ENCODE measurements around the gene SLC6A6. TPM values are rescaled to one million over a fixed set of nuclear protein-coding genes. Genes with fewer than 3 reads are reported as not detected.
A peak's percentile ranks its signal among the peaks of the same experiment; 100 is the strongest.

The SLC6A6 gene
- total RNA-seq, 4 donors from 2014 or later: 34.4 to 166 (median 55.2) TPM

- intact Hi-C loops (cut with DNase I; ENCODE audit: low total_unique reads): no loop called here
- no peak overlapping the region for H3K4me3 ChIP-seq (ENCODE audit: low read depth, poor library complexity, severe bottlenecking)
- DNase-seq (ENCODE audit: low spot score in 2 of 2): no peak
- no peak for TF ChIP-seq POLR2A (IDR thresholded peaks at IDR 0.05)
- 60 to 64% methylated on average over 14 to 15 of the region's 15 CpGs for WGBS, 2 donors
These were observed 32.4 kb upstream of the SLC6A6 start for GRCh38 chr3:14369675-14370669.

GRCh38 chr3:14370720-14371572 is 31.5 kb upstream of the SLC6A6 start:
- no peak for TF ChIP-seq POLR2A (IDR thresholded peaks at IDR 0.05)
- TF ChIP-seq CTCF (IDR thresholded peaks at IDR 0.05): no peak
- no peak overlapping the region for H3K4me3 ChIP-seq (ENCODE audit: low read depth, poor library complexity, severe bottlenecking)
- intact Hi-C loops (cut with DNase I; ENCODE audit: low total_unique reads): no loop called here
- 48 to 64% methylated on average over 14 of the region's 14 CpGs for WGBS, 2 donors
- no peak for DNase-seq (ENCODE audit: low spot score in 2 of 2)

GRCh38 chr3:14371573-14372474 is 30.6 kb upstream of the SLC6A6 start:
- TF ChIP-seq POLR2A (IDR thresholded peaks at IDR 0.05): no peak
- no peak for TF ChIP-seq CTCF (IDR thresholded peaks at IDR 0.05)
- WGBS, 2 donors: 23 to 27% methylated on average over 12 of the region's 12 CpGs
- intact Hi-C loops (cut with DNase I; ENCODE audit: low total_unique reads): no loop called here
- peak; percentile 71 to 93 for DNase-seq (ENCODE audit: low spot score in 2 of 2)
- no peak overlapping the region for H3K4me3 ChIP-seq (ENCODE audit: low read depth, poor library complexity, severe bottlenecking)

- H3K4me3 ChIP-seq (ENCODE audit: low read depth, poor library complexity, severe bottlenecking): no peak overlapping the region
- TF ChIP-seq CTCF (IDR thresholded peaks at IDR 0.05): no peak
- no peak for TF ChIP-seq POLR2A (IDR thresholded peaks at IDR 0.05)
- DNase-seq (ENCODE audit: low spot score in 2 of 2): no peak
- intact Hi-C loops (cut with DNase I; ENCODE audit: low total_unique reads): no loop called here
- WGBS, 2 donors: 59 to 74% methylated on average over 6 of the region's 6 CpGs
These were observed 29.8 kb upstream of the SLC6A6 start for GRCh38 chr3:14372587-14372986.

GRCh38 chr3:14373753-14374376 is 28.5 kb upstream of the SLC6A6 start:
- no peak for TF ChIP-seq POLR2A (IDR thresholded peaks at IDR 0.05)
- TF ChIP-seq CTCF (IDR thresholded peaks at IDR 0.05): no peak
- intact Hi-C loops (cut with DNase I; ENCODE audit: low total_unique reads): no loop called here
- whole genome bisulfite sequencing, 2 donors: 67 to 75% methylated on average over 11 of the region's 11 CpGs
- H3K4me3 ChIP-seq (ENCODE audit: low read depth, poor library complexity, severe bottlenecking): no peak overlapping the region
- DNase-seq (ENCODE audit: low spot score in 2 of 2): no peak

Data from lower leg skin (tissue), 4 donors.